Hepatocyte (in vitro differentiated cells): ENCODE measurements around the gene SSR2.

Experiments used
- EZH2 ChIP-seq: fragments of 200-600 bp; sonication (generic); IDR thresholded peaks from 2 replicates; pipeline ENCODE4 v1.6.1; 2016; ENCODE audit warnings: antibody characterized with exemption, mild to moderate bottlenecking, borderline replicate concordance
- TF ChIP-seq, protein P1 (sequence below): fragments of 200-600 bp; sonication (generic); IDR thresholded peaks from 2 replicates; pipeline ENCODE4 v1.5.1; 2016; ENCODE audit warnings: antibody characterized with exemption, mild to moderate bottlenecking; ENCODE audit not compliant: poor library complexity

DNA sequence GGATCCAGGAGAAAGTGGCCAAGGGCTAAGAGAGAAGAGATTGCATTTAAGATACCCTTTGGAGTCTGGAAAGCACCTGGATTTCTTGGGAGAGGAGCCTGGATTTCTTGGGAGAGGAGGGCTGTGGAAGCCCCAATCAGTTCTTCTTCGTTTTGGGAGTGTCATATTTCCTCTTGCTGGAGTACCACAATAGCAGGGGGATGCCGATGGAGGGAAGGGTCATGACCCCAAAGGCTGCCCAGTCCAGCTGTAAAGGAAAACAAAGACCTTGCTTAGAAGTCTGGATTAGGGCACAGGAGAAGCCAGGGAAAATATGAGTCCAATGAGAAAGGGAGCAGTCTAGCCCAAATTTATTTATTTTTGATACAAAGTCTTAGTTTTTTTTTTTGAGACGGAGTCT is 11.3 kb downstream of the SSR2 start:
- no peak for TF ChIP-seq EZH2
- TF ChIP-seq, protein P1, sequence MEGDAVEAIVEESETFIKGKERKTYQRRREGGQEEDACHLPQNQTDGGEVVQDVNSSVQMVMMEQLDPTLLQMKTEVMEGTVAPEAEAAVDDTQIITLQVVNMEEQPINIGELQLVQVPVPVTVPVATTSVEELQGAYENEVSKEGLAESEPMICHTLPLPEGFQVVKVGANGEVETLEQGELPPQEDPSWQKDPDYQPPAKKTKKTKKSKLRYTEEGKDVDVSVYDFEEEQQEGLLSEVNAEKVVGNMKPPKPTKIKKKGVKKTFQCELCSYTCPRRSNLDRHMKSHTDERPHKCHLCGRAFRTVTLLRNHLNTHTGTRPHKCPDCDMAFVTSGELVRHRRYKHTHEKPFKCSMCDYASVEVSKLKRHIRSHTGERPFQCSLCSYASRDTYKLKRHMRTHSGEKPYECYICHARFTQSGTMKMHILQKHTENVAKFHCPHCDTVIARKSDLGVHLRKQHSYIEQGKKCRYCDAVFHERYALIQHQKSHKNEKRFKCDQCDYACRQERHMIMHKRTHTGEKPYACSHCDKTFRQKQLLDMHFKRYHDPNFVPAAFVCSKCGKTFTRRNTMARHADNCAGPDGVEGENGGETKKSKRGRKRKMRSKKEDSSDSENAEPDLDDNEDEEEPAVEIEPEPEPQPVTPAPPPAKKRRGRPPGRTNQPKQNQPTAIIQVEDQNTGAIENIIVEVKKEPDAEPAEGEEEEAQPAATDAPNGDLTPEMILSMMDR: no peak
